Ureter (tissue), 1 donor: ENCODE results near the gene PRR30. TPM values are rescaled to one million over a fixed set of nuclear protein-coding genes. Genes with fewer than 3 reads are reported as not detected.
"Not testable (repeated sequence)": the region's sequence is repeated elsewhere in the genome, so short reads cannot be mapped to it uniquely, and the experiment has no call there.

Experiments
- DNase-seq: peaks from one replicate; pipeline ENCODE4 v3.0.0-alpha.2; 2020; ENCODE audit warnings: low spot score
- total RNA-seq: library from RNA; stranded (reverse); gene quantifications from one replicate; pipeline ENCODE4 v1.2.4, GENCODE V29; 2023
- donor health status: DM: yes; HTN: yes; CAD: no.

The PRR30 gene
- total RNA-seq: not detected

DNA sequence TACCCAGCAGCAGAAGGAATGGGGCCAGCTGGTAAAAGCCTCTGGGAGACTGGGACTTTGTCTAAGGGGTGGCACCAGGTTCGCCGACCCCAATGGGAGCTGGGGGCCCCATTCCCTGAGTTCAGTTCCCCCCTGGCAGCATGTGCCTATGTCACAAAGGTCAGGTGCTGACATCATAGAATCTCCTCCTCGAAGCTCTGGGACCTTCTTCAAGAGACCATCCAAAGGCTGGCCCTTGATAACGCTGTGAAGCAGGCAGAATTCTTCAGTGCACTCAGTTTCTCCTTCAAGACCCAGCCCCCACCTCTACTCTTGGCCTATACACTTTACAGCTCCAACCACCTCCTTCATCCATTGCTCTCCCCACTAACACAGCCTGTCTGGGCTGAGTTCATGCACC is at the start of gene PRR30:
Gene PRR30 (minus strand): TSS at position 101 of the 400 bp plus-strand sequence. CDS start 1,081 bp downstream, outside the sequence.
- no peak for DNase-seq

GRCh38 chr2:27186613-27187345 is 47.6 kb upstream of the PRR30 start:
- DNase-seq: no peak

DNA sequence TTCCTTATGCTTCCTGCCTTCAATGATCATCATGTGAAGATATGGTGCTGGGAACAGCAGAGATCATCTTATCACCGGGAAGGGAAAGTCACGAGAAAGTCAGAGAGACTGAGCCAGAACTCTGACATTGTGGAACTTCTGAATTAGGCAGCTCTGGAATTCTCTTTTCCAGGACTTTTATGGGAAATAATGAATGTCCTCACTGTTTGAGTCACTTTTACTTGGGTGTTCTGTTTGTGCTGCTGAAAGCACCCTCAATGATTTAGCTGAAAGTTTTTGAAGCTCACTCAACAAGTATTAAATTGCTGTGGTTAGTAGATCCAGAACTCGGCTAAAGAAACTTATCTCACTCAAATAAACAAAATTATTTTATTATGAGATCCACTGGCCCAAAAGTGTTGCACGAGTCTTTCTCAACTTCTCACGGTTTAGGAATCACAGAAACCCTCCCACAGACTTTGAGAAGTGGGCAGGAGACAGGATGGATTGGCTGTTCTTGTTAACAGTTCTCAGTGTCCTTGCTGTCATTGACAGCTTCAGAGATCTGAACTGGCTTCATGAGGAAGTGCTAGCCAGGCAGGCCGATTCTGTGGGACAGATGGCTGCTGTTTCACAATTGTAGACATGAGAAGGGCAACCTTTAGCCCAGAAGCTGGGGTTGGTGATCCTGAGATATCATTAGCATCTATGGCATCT is 46.3 kb upstream of the PRR30 start:
- peak; percentile 64 for DNase-seq

- no peak for DNase-seq
Measured at GRCh38 chr2:27184115-27184514, 44.9 kb upstream of the PRR30 start.

DNA sequence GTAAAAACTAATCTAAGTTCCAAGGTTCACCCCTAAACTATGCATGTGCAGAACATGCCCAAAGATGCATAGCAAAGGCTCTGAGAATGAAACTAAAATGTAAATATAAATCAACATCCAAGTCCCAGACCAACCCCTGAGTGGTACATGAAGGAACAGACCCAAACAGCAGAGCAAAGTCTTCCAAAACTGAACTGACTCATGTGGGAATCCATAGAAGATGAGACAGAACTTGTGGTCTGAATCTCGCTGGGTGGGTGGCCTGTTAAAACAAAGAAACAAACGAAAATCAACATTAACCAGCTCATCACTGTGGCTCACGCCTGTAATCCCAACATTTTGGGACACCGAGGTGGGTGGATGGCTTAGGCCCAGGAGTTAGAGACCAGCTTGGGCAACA is 43.1 kb upstream of the PRR30 start:
- DNase-seq: no peak

DNA sequence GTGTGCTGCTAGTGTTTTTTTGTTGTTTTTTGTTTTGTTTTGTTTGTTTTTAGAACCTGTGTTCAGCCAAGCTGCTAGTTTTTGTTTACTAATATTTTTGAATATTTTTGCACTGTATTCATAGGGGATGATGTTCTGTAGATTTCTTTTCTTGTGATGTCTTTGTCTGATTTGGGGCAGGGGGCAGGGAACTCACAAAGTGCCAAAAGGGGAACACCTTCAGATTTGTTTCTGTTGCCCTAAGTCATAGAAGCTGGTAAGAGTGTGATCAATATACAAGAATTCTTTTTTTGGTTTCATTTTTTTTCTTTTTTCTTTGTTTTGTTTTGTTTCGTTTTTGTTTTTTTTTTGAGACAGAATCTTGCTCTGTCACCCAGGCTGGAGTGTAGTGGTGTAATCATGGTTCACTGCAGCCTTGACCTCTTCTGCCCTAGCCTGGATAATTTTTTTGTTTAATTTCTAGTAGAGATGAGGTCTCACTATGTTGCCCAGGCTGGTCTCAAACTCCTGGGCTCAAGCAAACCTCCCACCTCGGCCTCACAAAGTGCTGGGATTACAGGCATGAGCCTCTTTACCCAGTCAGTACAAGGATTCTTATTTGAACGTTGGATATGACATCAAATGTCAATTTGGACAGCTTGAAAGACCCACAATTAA is 40.3 kb upstream of the PRR30 start:
- DNase-seq: no peak

DNA sequence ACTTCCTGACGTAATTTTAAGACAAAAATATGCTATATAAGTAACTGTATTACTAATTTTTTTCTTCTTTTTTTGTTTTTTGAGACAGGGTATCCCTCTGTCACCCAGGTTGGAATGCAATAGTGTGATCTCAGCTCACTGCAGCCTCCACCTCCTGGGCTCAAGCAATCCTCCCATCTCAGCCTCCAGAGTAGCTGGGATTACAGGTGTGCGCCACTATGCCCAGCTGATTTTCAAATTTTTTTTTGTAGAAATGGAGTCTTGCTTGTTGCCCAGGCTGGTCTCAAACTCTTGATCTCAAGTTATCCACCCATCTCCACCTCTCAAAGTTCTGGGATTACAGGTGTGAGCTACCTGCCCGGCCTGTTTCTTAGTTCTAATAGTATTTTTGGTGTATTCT is 39.3 kb upstream of the PRR30 start:
- DNase-seq: no peak

- DNase-seq: no peak
Measured at GRCh38 chr2:27177441-27178351, 38.5 kb upstream of the PRR30 start.

DNA sequence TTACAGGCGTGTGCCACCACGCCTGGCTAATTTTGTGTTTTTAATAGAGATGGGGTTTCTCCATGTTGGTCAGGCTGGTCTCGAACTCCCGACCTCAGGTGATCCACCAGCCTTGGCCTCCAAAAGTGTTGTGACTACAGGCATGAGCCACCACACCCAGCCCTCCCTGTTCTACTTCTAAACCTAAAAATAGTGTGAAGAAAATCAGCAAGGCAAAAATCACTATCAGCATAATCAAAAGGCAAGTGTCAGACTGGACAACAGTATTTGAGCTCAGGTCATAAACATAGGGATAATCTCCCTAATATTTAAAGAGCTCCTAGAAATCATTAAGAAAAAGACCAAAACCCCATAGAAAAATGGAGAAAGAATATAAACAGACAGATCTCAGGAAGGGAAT is 36.6 kb upstream of the PRR30 start:
- not testable (repeated sequence) for DNase-seq

DNA sequence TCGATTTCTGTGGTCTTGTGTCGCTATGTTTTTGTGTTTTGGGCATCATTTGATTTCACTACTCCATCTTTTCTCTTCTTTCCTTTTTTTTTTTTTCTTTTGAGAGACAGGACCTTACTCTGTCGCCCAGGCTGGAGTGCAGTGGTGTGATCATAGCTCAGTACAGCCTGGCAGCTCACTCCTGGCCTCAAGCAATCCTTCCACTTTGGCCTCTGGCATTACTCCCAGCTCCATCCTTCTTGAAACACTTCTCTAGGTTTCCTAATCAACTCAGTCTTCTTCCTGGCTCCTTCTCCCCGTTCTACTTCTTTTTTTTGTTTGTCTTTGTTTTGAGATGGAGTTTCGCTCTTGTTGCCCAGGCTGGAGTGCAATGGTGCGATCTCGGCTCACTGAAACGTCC is 36.1 kb upstream of the PRR30 start:
- DNase-seq: no peak

- no peak for DNase-seq
Measured at GRCh38 chr2:27174638-27175037, 35.4 kb upstream of the PRR30 start.

GRCh38 chr2:27171351-27171848 is 32.2 kb upstream of the PRR30 start:
- DNase-seq: no peak

DNA sequence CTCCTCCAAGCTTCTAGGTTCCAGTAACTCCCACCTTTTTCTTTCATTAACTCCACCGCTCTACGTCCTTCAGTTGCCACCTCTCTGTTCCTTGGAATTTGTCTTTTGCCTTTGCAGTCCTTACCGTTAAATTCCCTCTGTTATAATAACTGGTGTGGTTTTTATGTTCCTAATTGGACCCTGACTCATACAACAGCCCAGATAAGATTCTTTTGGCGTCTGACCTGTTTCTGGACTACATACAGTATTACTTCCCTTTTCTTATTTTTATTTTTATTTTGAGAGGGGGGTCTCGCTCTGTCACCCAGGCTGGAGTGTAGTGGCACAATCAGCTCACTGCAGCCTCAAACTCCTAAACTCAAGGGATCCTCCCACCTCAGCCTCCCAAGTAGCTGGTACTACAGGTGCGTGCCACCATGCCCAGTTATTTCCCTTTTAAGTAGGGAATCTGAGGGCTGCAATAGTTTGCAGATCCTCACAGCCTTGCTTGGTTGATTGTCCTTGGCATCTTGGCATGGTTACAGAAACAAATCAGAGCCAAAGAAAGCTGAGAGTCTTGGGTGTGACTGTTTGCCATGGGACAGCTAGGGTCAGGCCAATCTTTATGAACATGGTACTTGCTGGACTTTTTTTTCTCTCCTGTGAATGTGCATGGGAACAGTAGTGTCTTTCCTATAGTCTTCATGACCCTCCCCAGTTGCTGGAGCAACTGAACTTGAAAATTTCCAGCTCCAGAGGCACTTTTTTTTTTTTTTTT is 31.5 kb upstream of the PRR30 start:
- DNase-seq: no peak

DNA sequence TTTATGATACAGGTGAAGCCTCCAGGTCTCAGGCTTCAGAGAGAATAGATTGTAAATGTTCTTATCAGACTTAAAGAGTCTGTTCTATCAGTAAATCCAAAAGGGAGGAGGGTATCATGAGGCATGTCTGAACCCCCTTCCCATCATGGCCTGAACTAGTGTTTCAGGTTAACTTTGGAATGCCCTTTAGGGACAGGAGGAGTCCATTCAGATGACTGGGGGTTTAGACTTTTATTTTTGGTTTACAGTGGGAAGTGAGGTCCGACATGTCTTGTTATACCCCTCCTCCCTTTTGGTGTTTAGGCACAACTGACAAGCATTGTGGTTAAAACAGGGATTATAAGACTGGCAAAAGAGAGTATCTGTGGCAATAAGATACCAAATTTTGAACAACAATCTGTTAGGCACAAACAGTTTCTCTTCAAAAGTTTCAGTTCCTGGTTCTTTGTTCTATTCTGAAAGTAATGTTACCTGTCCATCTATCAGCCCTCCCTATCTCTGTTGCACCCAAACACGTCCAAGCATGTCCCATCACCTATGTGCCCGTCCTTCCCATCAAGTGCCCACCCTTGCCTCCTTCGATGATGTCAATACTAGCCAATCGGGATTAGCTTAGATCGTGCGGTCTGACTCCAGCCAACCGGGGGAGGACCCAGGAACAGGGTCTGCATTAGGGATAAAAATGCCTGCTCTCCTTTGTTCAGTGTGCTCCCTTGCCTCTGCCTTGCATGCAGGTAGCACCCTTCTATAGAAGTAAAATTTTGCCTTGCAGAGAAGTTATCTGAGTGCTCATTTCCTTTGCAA is 26.0 kb upstream of the PRR30 start:
- DNase-seq: no peak

DNA sequence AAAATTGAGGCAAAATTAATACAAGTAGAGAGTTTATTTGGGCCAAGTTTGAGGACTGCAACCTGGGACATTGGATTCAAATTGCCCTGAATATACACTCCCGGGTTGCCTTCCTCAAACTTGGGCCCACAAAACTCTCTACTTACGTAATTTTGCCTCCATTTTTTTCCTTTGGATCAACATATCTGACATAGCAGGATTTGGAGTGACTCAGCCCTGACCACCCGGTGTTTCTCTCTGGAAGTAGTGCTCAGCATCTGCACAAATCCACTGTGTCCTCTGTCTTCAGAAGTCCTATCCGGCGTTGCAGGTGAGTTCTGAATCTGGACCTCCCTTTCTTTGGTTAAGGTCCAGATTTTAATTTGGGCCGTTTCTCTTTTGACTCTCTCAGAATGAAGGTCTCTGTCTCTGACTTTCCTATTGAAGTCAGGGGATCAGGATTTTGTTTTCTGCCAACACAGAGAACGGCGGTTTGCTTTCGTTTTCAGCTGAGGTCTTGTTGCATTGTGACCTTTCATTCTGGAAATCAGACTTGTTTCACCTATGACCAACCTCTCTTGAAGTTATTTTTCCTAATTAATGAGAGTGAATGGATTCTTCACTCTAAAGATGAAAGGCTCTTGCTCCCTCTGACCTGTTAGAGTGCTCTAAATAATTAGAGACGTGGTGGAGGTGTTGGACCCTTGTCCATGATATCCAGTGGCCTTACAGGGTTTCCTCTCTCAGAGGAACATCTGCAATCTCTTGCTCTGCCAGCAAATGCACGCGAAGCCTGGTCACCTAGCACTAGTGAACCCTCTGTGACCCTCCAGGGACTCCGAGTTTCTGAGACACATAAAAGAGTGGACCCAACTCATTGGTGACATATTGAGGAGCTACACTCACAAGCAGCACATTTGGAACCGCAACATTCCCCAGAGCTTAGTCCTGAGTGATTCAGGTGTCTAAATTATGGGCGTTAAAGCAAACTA is 23.2 kb upstream of the PRR30 start:
- no peak for DNase-seq

- no peak for DNase-seq
Measured at GRCh38 chr2:27160191-27160590, 21.0 kb upstream of the PRR30 start.

DNA sequence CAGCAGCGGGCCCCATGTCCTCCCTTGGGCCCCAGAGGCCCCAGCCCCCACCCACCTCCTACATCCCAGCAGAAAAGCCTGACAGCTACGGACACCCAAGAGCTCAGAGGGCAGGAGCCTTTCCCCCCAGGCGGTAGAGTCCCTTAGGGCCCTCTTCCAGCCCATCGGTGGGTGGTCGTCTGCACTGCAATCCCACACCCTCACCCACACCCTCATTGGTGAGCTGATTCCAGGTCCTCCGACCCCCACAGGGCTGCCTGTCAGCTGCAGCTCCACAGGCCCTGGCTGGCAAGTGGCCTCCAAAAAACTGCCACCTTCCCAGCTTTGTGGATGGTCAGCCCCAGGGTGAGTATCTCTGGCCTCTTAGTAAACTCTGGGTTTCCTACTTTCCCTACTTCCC is 20.1 kb upstream of the PRR30 start:
- DNase-seq: no peak

DNA sequence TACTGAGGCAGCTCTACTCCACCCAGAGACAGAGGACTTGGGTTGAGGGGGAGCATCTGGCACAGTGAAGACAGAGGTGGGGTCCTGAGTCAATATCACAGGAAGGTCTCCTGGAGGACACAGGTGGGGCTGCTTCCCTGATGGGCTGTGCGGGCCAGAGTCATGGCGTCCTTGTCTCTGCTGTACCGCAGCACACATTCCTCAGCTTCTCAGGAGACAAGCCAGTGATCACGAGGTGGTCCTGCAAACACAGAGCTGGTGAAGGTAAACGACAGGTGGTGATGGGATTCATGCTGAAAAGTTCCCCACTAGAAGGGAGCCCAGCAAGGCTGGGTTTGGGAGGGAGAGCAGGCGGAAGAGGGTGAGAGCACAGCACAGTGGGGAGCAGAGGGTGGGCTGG is 19.3 kb upstream of the PRR30 start:
- no peak for DNase-seq

GRCh38 chr2:27155069-27155520 is 15.9 kb upstream of the PRR30 start:
- no peak for DNase-seq
